ENCODE results near the gene STAT5B. TPM values are rescaled to one million over a fixed set of nuclear protein-coding genes. Genes with fewer than 3 reads are reported as not detected.
A peak's percentile ranks its signal among the peaks of the same experiment; 100 is the strongest.

STAT5B gene
- total and polyA plus RNA-seq, 2 donors (not counting 1 experiment from before 2014, with no cell fraction given): 24.4 to 29.6 TPM

GRCh38 chr17:42309986-42310786, 34.0 kb upstream of the STAT5B start:
- H2AFZ ChIP-seq (ENCODE audit: low read length): no peak overlapping the region
- H3K4me1 ChIP-seq (ENCODE audit: control insufficient read depth, extremely low read depth, insufficient read depth, low read length): peaks cover 11% of the 10 kb centered on the region
- H4K20me1 ChIP-seq (ENCODE audit: control insufficient read depth, extremely low read depth, insufficient read depth, low read length): no peaks in the 10 kb centered on the region
- no peak overlapping the region for H3K27ac ChIP-seq (ENCODE audit: insufficient read depth, low read length)
- no peaks in the 10 kb centered on the region for H3K9me3 ChIP-seq (ENCODE audit: control insufficient read depth, insufficient read depth, low read depth, low read length)
- H3K4me3 ChIP-seq (replicated peaks in 1 of 4; ENCODE audit: control extremely low read depth in 1 of 4, insufficient read depth in 1 of 4, low read depth in 3 of 4, low read length in 4 of 4): no peak overlapping the region
- H3K9ac ChIP-seq (ENCODE audit: insufficient read depth, low read length): no peak overlapping the region
- TF ChIP-seq EZH2 (IDR thresholded peaks at IDR 0.05; ENCODE audit: low read length, missing control alignments) (no peak), CTCF (conservative IDR thresholded peaks at IDR 0.05 in 1 of 2, IDR thresholded peaks at IDR 0.05 in 1 of 2; ENCODE audit: low read depth in 1 of 2, low read length in 2 of 2) (peak in 1 of 2 donors; percentile 18)
- H3K79me2 ChIP-seq (ENCODE audit: control insufficient read depth, insufficient read depth, low read length): no peaks in the 10 kb centered on the region
- no peaks in the 10 kb centered on the region for H3K27me3 ChIP-seq (ENCODE audit: control insufficient read depth, insufficient read depth, low read length)
- no peak overlapping the region for H3K4me2 ChIP-seq (ENCODE audit: extremely low read depth, insufficient read depth, low read length)
- no peaks in the 10 kb centered on the region for H3K36me3 ChIP-seq (ENCODE audit: control insufficient read depth, insufficient read depth, low read length)
- DNase-seq (ENCODE audit: low read depth in 2 of 2): no peak

GRCh38 chr17:42309142-42309541, 33.0 kb upstream of the STAT5B start:
- TF ChIP-seq CTCF (conservative IDR thresholded peaks at IDR 0.05 in 1 of 2, IDR thresholded peaks at IDR 0.05 in 1 of 2; ENCODE audit: low read depth in 1 of 2, low read length in 2 of 2) (no peak), EZH2 (IDR thresholded peaks at IDR 0.05; ENCODE audit: low read length, missing control alignments) (no peak)
- no peak overlapping the region for H2AFZ ChIP-seq (ENCODE audit: low read length)
- peaks cover 11% of the 10 kb centered on the region for H3K4me1 ChIP-seq (ENCODE audit: control insufficient read depth, extremely low read depth, insufficient read depth, low read length)
- H3K4me3 ChIP-seq (replicated peaks in 1 of 4; ENCODE audit: control extremely low read depth in 1 of 4, insufficient read depth in 1 of 4, low read depth in 3 of 4, low read length in 4 of 4): no peak overlapping the region
- no peaks in the 10 kb centered on the region for H4K20me1 ChIP-seq (ENCODE audit: control insufficient read depth, extremely low read depth, insufficient read depth, low read length)
- no peak for DNase-seq (ENCODE audit: low read depth in 2 of 2)
- H3K79me2 ChIP-seq (ENCODE audit: control insufficient read depth, insufficient read depth, low read length): no peaks in the 10 kb centered on the region
- no peaks in the 10 kb centered on the region for H3K36me3 ChIP-seq (ENCODE audit: control insufficient read depth, insufficient read depth, low read length)
- no peak overlapping the region for H3K27ac ChIP-seq (ENCODE audit: insufficient read depth, low read length)
- no peaks in the 10 kb centered on the region for H3K27me3 ChIP-seq (ENCODE audit: control insufficient read depth, insufficient read depth, low read length)
- H3K4me2 ChIP-seq (ENCODE audit: extremely low read depth, insufficient read depth, low read length): no peak overlapping the region
- H3K9me3 ChIP-seq (ENCODE audit: control insufficient read depth, insufficient read depth, low read depth, low read length): no peaks in the 10 kb centered on the region
- no peak overlapping the region for H3K9ac ChIP-seq (ENCODE audit: insufficient read depth, low read length)

GRCh38 chr17:42308446-42308845, 32.3 kb upstream of the STAT5B start:
- Histone ChIP-seq H3K4me1 (ENCODE audit: control insufficient read depth, extremely low read depth, insufficient read depth, low read length) (peaks cover 11% of the 10 kb centered on the region), H3K79me2 (ENCODE audit: control insufficient read depth, insufficient read depth, low read length) (no peaks in the 10 kb centered on the region), H3K27ac (ENCODE audit: insufficient read depth, low read length) (no peak overlapping the region), H4K20me1 (ENCODE audit: control insufficient read depth, extremely low read depth, insufficient read depth, low read length) (no peaks in the 10 kb centered on the region), H3K36me3 (ENCODE audit: control insufficient read depth, insufficient read depth, low read length) (no peaks in the 10 kb centered on the region), H3K9ac (ENCODE audit: insufficient read depth, low read length) (no peak overlapping the region), H3K4me3 (replicated peaks in 1 of 4; ENCODE audit: control extremely low read depth in 1 of 4, insufficient read depth in 1 of 4, low read depth in 3 of 4, low read length in 4 of 4) (no peak overlapping the region), H3K4me2 (ENCODE audit: extremely low read depth, insufficient read depth, low read length) (no peak overlapping the region), H3K27me3 (ENCODE audit: control insufficient read depth, insufficient read depth, low read length) (no peaks in the 10 kb centered on the region), H2AFZ (ENCODE audit: low read length) (no peak overlapping the region), H3K9me3 (ENCODE audit: control insufficient read depth, insufficient read depth, low read depth, low read length) (no peaks in the 10 kb centered on the region)
- TF ChIP-seq EZH2 (IDR thresholded peaks at IDR 0.05; ENCODE audit: low read length, missing control alignments) (no peak), CTCF (conservative IDR thresholded peaks at IDR 0.05 in 1 of 2, IDR thresholded peaks at IDR 0.05 in 1 of 2; ENCODE audit: low read depth in 1 of 2, low read length in 2 of 2) (no peak)
- DNase-seq (ENCODE audit: low read depth in 2 of 2): no peak

All from fibroblast of lung (primary cell).